ENCODE results near the gene DCLK2.

Gene DCLK2

DNA sequence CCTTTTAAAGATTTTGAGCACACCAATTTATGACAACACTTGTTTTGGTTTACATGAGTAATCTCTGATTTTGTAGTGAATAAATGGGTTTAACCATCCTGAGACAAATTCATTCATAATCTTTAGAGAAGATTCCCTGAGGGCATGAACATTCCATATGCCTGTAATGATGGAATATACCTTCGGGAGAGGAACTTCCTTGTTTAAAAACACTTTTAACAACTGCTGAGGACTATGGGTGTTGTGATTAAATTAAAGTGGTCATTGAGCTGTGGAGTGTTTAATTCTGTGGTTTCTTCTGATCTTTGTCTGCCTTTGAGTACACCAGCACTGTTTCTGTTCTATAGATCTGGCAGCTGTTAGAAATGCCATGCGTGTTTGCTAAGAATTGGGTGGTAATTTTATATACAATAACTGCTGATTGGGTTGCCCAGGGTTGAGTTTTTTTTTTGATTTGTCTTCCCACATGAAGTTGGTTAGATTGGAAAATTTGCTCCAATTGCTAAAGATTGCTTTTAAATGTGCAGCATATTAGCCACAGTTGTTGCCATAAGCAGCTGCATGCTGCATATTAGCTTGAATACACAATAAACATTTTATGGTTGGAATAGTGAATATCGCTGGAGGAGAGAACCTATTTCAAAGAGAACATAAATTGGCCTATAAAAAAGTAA, 86.8 kb downstream of the DCLK2 start:
- H3K4me3 ChIP-seq (ENCODE audit: low read depth, low read length): no peak overlapping the region
- TF ChIP-seq, protein P1, sequence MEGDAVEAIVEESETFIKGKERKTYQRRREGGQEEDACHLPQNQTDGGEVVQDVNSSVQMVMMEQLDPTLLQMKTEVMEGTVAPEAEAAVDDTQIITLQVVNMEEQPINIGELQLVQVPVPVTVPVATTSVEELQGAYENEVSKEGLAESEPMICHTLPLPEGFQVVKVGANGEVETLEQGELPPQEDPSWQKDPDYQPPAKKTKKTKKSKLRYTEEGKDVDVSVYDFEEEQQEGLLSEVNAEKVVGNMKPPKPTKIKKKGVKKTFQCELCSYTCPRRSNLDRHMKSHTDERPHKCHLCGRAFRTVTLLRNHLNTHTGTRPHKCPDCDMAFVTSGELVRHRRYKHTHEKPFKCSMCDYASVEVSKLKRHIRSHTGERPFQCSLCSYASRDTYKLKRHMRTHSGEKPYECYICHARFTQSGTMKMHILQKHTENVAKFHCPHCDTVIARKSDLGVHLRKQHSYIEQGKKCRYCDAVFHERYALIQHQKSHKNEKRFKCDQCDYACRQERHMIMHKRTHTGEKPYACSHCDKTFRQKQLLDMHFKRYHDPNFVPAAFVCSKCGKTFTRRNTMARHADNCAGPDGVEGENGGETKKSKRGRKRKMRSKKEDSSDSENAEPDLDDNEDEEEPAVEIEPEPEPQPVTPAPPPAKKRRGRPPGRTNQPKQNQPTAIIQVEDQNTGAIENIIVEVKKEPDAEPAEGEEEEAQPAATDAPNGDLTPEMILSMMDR (conservative IDR thresholded peaks at IDR 0.05; ENCODE audit: low read depth, low read length): no peak
- DNase-seq (ENCODE audit: low read depth): no peak

DNA sequence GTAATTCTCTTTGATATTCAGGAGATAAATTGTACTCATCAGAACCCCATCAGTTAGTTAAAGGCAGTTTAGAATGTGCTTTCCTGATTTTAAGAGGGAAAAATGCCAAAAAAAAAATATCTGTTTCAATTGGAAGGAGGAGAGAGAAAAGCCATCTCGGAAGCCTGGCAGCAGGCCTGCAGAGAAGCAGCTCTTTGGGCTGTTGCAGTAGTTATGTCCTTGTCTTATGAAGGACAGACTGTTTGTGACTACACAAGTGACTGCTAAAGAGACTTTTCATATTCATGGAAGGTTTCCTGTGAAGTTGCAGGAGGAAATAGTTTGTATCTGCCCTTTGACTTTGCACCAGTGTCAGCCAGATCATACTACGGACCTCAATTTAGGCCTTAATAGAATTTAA, 88.8 kb downstream of the DCLK2 start:
- DNase-seq (ENCODE audit: low read depth): no peak
- no peak overlapping the region for H3K4me3 ChIP-seq (ENCODE audit: low read depth, low read length)
- TF ChIP-seq, protein P1 (conservative IDR thresholded peaks at IDR 0.05; ENCODE audit: low read depth, low read length): no peak

DNA sequence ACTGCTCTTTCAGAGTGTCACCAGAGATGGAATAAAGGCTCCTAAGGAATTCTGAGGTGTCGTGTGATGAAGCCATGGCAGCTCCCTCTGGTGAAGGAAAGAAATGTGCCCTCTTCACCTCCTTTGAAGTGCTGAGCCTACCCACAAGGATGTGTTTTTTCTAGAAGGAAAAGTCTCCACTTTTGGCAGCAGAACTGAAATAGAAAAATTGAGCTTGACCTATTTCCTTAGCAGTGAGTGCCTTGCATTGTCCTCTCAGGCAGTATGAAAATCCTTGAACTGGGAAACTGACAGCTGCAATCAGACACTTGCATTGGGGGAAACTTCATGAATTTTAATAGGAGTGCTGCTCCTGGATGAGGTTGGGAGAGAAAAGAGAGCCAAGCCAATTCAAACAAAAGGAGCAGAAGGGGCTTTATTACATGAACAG, 95.2 kb downstream of the DCLK2 start:
- TF ChIP-seq, protein P1 (conservative IDR thresholded peaks at IDR 0.05; ENCODE audit: low read depth, low read length): no peak
- H3K4me3 ChIP-seq (ENCODE audit: low read depth, low read length): no peak overlapping the region
- DNase-seq (ENCODE audit: low read depth): peak; percentile 15

DNA sequence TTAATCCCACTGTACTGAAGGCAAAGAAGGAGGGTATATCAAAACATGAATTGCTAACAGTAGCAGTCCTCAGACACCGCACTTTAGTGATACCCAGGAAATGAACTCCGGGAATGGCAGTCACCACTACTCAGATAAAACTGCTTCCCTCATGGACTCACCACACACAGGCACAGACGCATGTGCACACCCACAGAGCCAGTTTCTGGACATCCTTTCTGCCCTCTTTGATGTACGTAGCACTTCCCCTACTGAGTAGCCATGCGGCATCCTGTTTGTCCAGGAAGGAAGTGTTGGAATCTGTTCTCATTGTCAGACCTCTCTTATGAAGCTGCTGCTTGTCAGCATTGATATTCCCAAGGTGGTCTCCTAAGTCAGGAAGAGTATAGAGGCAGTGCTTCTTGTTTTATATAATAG, 95.7 kb downstream of the DCLK2 start:
- peak; percentile 20 for DNase-seq (ENCODE audit: low read depth)
- no peak overlapping the region for H3K4me3 ChIP-seq (ENCODE audit: low read depth, low read length)
- TF ChIP-seq, protein P1 (conservative IDR thresholded peaks at IDR 0.05; ENCODE audit: low read depth, low read length): no peak

DNA sequence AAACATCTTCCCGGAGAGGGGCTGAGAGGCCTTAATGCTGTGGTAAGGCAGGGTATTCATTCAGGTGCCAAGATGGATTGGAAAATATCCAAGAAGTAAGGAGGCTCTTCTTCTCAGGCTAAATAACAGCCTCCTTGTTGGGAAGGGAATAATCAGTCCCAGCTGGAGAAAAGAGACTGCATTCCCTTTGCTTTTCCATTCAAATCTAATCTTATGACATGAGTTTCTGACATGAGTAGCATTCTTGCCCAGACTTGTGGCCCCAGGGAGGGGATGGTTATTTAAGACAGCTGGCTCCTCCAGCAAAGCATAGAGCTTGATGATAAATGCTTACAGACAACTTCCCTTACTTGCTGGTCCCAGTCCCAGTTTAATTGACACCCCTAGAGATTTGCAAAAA, 98.3 kb downstream of the DCLK2 start:
- TF ChIP-seq, protein P1 (conservative IDR thresholded peaks at IDR 0.05; ENCODE audit: low read depth, low read length): no peak
- no peak overlapping the region for H3K4me3 ChIP-seq (ENCODE audit: low read depth, low read length)
- no peak for DNase-seq (ENCODE audit: low read depth)

DNA sequence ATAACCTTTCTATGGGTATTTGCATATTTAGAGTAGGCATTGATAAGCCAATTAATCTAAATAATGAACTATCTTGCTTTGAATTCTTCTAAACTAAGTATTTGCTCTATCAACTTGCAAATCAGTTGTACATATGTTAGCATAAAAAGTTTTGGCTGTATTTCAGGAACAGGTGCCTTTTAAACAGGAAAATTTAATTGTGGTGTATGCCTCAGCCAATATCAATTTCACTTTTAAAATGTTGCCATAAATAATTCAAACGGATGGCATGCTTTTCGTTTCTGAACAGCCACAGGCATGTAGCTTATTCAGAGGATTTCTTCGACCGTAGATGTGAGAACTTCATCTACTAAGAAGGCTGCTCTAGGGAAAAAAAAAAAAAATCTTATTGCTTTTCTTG, 99.9 kb downstream of the DCLK2 start:
- TF ChIP-seq, protein P1 (conservative IDR thresholded peaks at IDR 0.05; ENCODE audit: low read depth, low read length): no peak
- DNase-seq (ENCODE audit: low read depth): peak; percentile 17
- H3K4me3 ChIP-seq (ENCODE audit: low read depth, low read length): no peak overlapping the region

DNA sequence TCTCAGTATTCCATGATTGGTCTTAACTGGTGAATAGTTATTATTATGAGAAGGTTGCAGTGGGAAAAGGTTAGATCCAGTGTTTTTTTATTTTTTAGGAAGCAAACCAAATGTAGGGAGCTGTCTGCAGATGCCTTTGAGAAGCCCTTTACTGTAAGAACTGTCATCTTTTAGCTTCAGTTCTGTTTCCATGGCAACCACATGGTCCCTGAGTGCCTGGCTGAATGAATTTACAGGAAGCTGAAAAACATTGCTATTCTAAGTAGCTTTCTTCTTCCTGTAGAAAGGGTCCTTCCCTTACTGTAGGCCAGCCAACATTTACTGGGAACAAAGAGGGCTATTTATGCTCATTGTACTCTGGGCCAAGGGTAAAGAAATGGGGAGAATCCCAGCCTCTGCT, 103.3 kb downstream of the DCLK2 start:
- H3K4me3 ChIP-seq (ENCODE audit: low read depth, low read length): no peak overlapping the region
- TF ChIP-seq, protein P1 (conservative IDR thresholded peaks at IDR 0.05; ENCODE audit: low read depth, low read length): no peak
- DNase-seq (ENCODE audit: low read depth): peak; percentile 48
